ENCODE results near the gene CMSS1.

- no peak for TF ChIP-seq ZNF768 (tag by site-specific recombination; IDR thresholded peaks at IDR 0.05)
- TF ChIP-seq ZNF558 (tag by site-specific recombination; IDR thresholded peaks at IDR 0.05) = no peak
- TF ChIP-seq ZNF274 (IDR thresholded peaks at IDR 0.05; ENCODE audit: low read length) = no peak
- no peak for TF ChIP-seq ZNF274 (tag by site-specific recombination; IDR thresholded peaks at IDR 0.05; ENCODE audit: borderline replicate concordance)
- no peak for TF ChIP-seq ZNF600 (tag by site-specific recombination; IDR thresholded peaks at IDR 0.05)
- no peak for TF ChIP-seq CTCF (tag by site-specific recombination; IDR thresholded peaks at IDR 0.05)
- no peak for TF ChIP-seq TCF7L2 (IDR thresholded peaks at IDR 0.05; ENCODE audit: borderline replicate concordance, low read depth, low read length)
- no peak for TF ChIP-seq ZNF580 (tag by site-specific recombination; IDR thresholded peaks at IDR 0.05)
- TF ChIP-seq ZBTB7A (tag by site-specific recombination; IDR thresholded peaks at IDR 0.05; ENCODE audit: low read depth) = no peak
- TF ChIP-seq PRDM1 (tag by site-specific recombination; IDR thresholded peaks at IDR 0.05) = no peak
- TF ChIP-seq ZBTB6 (tag by site-specific recombination; IDR thresholded peaks at IDR 0.05) = no peak
- no peak for TF ChIP-seq HOXA7 (CRISPR knock-in tag; IDR thresholded peaks at IDR 0.05; ENCODE audit: borderline replicate concordance)
Observed at GRCh38 chr3:100205171-100205570, 387.5 kb downstream of the CMSS1 start.
